GM12873 (cell line): ENCODE data around the gene SARDH.

Experiments
- TF ChIP-seq, protein P1 (sequence below): IDR thresholded peaks from 2 replicates; pipeline ENCODE4 v1.5.1; 2012; ENCODE audit warnings: low read depth, mild to moderate bottlenecking, moderate library complexity, low read length, control low read depth; ENCODE audit not compliant: insufficient read depth; ENCODE audit errors: missing control alignments

The SARDH gene

DNA sequence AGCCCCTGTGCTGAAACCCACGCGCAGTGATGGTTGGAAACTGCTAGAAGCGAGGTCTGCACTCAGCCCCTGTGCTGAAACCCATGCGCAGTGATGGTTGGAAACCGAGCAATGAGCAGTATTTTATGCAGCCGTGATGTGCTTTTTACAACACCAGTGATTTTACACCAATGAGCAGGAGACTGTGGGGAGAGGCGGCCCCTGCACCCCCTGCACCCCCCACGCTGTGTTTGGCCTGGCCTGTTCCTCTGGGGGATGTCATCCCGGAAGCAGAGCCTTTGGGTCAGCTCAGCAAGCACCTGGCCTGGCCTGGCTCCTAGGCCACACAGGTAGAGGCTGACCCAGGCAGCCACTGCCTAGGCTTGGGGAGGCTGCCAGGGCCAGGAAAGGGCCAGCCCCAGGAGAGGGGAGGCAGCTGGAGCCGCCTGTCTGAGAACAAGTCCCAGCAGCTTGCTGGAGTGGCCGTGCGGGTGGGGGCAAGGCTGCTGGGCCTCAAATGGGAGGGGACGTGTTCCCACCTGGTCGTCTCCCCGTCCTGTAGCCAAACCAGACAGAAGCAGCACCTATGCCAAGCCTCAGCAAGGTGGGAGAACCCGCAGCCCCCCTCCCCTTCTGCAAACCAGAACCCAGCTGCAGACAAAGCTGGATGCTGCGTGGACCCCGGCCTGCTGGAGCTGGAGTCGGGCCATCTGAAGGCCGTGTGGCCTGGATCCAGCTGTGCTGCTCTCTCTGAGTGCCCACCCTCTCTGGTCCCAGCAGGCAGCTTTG is 55.1 kb downstream of the SARDH start:
- TF ChIP-seq, protein P1, sequence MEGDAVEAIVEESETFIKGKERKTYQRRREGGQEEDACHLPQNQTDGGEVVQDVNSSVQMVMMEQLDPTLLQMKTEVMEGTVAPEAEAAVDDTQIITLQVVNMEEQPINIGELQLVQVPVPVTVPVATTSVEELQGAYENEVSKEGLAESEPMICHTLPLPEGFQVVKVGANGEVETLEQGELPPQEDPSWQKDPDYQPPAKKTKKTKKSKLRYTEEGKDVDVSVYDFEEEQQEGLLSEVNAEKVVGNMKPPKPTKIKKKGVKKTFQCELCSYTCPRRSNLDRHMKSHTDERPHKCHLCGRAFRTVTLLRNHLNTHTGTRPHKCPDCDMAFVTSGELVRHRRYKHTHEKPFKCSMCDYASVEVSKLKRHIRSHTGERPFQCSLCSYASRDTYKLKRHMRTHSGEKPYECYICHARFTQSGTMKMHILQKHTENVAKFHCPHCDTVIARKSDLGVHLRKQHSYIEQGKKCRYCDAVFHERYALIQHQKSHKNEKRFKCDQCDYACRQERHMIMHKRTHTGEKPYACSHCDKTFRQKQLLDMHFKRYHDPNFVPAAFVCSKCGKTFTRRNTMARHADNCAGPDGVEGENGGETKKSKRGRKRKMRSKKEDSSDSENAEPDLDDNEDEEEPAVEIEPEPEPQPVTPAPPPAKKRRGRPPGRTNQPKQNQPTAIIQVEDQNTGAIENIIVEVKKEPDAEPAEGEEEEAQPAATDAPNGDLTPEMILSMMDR = no peak

DNA sequence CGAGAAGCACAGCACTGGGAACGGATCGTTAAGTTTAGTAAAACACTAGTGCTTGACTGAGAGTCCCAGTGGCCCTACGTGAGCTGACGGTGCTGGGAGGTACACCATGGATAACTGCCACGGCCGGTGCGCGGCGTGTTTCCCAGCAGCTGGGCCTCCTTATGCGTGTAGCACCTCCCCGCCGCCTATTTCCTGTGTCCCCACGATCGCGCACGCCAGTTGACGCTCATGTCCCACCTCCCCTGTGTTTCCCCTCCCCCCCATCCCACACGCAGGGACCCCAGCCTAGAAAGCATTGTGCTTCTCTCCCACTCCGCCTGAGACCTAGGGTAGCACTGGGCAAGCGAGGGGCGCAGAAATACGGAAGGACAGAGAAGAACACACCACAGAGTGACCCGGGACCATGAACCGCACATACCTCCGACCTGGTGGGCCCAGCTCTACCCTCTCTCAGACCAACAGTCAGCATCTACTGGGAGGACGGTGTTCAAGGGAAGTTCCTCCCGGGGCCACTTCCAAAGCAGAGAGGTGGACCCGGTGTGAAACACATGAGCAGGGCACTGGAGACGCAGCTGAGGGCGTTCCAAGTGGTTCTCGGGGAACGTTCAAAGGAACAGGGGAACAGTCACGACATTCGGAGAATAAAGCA is 56.4 kb downstream of the SARDH start:
- TF ChIP-seq, protein P1 = no peak

DNA sequence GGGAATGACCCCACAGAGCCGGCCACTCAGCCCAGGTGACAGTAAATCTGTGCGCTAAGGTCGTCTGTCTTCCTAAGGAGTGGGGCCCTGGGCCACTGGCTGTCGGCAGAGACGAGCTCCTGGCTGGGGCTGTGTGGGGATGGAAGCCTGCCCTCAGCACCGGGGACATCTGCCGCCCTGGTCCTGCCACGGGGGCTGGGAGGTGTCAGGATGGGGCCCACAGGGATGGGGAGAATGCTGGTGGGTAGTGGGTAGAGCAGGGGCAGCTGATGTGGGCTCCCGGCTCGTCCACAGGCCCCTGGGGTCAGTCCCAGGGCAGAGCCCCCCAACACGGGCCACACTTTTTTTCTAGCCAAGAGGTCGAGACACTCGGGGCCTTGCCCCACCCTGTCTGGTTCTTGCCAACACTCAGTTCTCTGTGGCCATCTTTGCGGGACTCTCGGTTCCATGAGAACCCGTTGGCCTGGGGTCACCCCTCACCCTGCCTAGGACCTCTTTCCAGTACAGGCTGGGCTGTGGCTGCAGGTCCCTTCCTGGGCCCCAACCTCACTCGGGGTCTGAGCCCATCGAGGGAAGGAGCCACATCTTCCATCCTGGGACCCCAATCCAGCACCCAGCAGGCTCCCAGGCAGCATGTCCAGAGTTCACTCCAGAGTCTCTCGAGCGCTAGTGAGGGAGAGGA is 57.0 kb downstream of the SARDH start:
- TF ChIP-seq, protein P1 = no peak

DNA sequence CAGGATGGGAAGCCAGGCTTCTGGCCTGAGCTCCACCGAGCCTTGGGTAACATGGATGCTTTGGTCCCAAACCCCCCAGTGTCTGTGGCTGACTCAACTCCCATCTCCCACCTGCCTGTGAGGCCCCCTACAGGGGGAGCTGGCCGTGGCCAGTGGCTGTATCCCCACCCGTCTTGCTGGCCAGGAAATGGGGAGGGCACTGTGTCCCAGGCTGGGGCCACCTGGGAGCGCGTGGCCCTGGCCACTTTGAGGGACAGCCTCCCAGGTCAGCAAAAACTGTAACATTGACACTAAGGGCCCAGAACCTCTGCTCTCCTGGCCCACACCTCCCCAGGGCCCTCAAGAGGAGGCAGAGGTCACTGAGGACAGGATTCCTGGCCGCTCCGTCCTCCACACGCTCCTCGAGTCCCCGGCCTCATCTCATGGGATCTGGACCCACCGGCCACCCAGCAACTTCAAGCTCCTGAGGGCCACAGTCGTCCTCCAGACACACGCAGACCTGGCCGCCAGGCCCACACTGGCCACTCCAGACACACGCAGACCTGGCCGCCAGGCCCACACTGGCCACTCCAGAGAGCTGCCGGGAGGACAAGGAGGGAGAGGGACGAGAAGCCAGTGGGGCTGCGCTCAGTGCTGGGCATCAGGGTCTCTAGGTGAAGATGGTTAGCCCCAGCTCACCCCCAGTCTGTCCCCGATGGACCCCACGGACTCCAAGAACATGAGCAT is 57.7 kb downstream of the SARDH start:
- TF ChIP-seq, protein P1 = no peak

DNA sequence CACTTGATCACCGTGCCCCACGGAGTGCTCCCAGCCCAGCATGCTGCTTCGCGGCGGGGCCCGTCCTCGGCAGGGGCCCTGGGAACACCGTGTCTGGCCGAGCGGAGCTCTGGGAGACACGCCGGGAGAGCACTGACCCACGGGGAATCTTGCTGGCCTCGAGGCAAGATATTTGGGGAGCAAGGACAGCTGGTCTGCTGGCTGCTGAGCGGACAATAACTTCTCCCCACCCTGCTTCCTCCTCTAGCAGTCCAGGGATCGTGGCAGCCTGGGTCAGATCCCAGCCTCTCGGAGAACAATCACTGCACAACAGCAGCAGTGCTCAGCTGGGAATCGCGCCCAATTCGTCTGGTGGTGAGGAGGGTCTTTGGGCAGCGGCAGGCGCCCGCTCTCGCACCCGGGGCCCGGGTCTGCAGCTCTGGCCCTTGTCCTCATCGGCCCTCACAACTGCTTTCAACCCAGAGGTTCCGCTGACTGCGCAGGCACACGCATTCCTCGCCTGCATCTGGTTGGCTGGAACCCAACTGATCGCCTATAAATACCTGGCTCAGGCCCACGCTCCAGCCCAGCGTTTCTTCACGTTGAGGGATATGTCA is 58.6 kb downstream of the SARDH start:
- TF ChIP-seq, protein P1 = no peak

DNA sequence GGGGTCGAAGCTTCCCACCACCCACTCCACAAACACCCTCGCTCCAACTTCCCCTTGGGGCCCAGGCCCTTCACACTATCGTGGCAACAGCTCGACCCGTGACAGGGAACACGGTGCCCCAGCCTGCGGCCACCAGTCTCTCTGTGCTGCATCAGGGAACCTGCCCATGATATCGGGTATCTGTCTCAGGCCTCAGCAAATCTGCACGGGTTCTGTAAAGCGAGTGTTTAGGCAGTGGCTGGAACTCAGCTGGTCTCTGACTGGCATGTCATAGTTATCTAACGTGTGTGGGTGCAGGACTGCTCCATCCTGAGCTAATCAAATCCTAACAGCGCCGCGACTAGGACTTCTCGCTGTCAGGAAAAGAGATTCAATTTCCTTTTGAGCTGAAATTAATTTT is 59.1 kb downstream of the SARDH start:
- TF ChIP-seq, protein P1 = no peak
